Sciatic nerve (tissue), 2 donors: Measurements from ENCODE around the gene ATP1B3. TPM values are rescaled to one million over a fixed set of nuclear protein-coding genes. Genes with fewer than 3 reads are reported as not detected.
"Not testable (repeated sequence)": the region's sequence is repeated elsewhere in the genome, so short reads cannot be mapped to it uniquely, and the experiment has no call there.

ENCODE experiments used
- ATAC-seq: fragments of 200-7000 bp; cut with Tn5 transposase; one replicate; pipeline ENCODE4 v1.9.1; 2020; ENCODE audit warnings: mild to moderate bottlenecking, moderate library complexity
- DNase-seq: peaks from one replicate; pipeline ENCODE4 v3.0.0-alpha.2; 2020; ENCODE audit warnings: low spot score
- intact Hi-C: fragments of 100-400 bp; cut with DNase I; formaldehyde crosslinking; loops from one replicate; pipeline ENCODE4 v1.14.2; 2022
- total RNA-seq: library from RNA; stranded (reverse); fragmentation: NEBNext Ultra II Directional; extraction: Animal tissue kit (Norgen Biotek cat#: 25700); gene quantifications from one replicate; pipeline ENCODE4 v1.2.1, GENCODE V29; 2021
- donor health status: DM: no; HTN: no; CAD: no.
- donor health status: DM: no; HTN: no; CAD: no.

The ATP1B3 gene
- total RNA-seq = 126 TPM

DNA sequence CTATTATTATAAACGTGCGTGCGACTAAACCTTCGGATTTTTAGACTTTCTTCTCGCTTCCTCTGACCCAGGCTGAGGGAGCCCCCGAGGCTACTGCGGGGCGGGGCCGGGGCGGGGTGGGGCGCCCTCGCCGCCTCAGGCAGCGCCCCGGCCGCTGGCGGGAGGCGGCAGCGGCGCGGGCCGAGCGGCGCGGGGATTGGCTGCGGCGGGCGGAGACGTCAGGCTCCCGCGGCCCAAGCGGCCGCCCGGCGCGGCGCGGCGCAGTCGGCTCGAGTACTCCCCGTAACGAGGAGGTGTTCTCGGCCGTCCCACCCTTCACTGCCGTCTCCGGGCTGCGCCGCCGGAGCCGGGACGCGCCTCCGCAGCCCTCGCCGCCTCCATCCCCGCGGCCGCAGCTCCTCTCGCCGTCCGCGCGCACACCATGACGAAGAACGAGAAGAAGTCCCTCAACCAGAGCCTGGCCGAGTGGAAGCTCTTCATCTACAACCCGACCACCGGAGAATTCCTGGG is at the start of gene ATP1B3:
TSS of gene ATP1B3 (plus strand) at position 263 of the 510 bp plus-strand sequence. CDS start at position 422, 159 bp downstream.
- ATAC-seq = peak; percentile 90
- intact Hi-C loops = loop anchor here (10.0 kb wide), 1 partner anchor 142 kb away; the partner anchor contains the start of gene RNF7
- DNase-seq = peak; percentile 93

DNA sequence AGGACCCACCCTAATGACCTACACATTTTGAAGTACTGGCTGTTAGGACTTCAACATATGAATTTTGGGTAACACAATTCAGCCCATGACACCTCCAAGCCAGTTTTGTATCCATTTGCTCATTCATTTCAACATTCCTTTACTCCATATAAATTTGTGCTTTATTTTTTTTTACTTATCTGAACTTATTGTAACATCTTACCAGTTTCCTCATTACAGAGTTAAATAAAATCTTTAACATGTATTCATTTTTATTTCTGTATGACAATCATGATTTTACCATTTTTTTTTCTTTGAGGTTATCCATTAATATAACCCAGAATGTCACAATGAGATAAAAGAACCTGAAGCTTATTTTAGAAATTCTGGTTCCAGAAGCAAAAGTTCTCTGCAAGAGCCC is 48.0 kb upstream of the ATP1B3 start:
- DNase-seq = no peak
- no peak for ATAC-seq
- intact Hi-C loops = no loop called here

DNA sequence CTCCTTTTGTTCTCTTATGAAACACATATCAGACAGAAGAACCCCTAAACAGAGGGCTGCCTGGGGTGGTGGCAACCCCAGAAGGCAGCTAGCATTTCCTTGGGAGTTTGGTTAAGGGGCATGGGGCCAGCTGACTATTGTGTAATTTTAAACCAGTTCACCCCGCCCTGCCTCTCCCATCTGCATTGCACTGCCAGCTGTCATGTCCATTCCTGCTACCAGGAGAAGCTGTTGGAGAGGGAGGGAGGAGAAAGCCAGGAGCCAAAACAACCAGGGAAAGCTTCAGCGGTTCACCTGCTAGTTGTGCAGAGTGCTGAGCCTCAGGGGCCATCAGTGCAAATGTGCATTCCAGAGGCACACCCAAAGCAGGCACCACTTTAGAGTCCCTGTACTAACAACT is 47.6 kb upstream of the ATP1B3 start:
- intact Hi-C loops = no loop called here
- DNase-seq (no peak), ATAC-seq (peak; percentile 84)

DNA sequence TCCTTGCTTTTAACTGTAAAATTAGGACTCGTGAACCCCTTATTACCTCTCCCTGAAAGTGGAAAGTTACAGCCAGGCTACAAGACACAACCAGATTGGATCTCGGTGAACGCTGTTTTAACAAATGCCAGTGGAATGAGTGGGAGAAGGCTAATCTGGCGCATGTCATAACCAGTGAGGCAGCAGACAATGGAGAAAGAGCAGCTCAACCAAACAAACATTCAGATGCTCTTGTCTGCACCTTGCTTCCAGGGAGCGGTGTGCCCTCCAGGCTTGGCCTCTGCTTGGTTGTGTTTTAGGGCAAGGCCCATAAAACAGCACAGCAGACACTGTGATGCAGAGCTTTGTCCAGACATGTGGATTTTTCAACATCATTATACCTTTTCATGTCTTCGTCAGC is 45.9 kb upstream of the ATP1B3 start:
- ATAC-seq = no peak
- no peak for DNase-seq
- intact Hi-C loops = no loop called here

DNA sequence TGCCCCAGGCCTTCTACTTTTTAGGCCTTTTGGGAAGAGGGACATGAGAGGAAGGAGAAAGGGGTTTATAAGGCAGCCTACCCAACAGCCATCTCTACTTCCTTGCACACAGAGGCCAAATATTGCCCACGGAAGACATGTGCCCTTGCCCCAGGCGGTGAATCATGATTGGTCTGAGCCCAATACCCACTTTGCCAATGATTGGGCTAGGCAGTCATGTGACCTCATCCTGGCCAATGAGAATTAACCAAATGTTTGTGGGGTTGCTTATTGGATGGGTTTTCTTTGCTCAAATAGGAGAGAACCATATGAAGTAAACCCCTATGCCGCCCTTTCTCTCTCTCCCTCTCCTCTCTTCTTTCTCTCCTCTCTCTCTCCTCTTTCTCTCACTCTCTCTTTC is 42.2 kb upstream of the ATP1B3 start:
- intact Hi-C loops = no loop called here
- no peak for DNase-seq
- no peak for ATAC-seq

DNA sequence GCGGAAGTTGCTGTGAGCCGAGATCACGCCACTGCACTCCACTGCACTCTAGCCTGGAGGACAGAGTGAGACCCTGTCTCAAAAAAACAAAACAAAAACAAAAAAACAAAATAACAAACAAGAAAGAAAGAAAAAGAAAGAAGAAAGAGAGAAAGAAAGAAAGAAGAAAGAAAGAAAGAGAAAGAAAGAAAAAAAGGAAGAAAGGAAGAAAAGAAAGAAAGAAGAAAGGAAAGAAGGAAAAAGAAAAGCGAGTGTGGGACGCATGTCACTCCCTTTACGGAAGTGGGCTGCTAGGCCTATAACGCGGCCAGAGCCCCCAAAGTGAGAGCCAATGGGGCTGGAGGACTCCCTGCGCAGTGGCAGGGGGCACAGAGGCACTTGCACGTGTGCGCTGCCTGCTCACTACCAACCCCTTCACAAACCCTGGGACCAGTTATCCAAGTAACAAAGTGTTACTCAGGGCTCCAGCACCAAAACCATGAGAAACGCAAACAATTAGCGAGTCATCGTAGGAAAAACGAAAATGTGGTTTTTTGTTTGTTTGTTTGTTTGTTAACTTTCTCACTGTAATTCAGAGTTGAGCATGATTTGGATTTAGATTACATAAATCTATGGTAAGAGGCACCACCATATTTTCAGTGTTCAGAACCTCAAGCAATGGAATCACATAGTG is 40.8 kb upstream of the ATP1B3 start:
- intact Hi-C loops = no loop called here
- ATAC-seq (no peak), DNase-seq (no peak)

DNA sequence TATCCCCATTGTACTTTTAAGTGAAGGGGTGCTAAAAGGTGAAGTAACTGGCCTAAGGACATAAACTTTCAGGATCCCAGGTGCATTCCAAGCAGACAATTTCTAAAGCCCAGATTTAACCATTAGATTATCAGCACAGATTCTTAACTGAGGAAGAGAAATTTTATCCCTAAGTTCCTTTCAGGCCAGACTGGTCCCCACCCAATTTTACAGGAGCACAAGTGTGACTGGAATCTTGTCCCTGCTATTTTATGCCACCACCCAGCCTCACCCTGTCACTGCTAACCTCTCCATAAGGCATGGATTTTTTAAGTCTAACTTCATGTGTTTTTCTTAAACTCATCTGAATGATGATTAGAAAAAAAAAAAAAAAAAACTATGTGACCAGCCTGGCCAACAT is 37.1 kb upstream of the ATP1B3 start:
- ATAC-seq (no peak), DNase-seq (no peak)
- intact Hi-C loops = no loop called here

DNA sequence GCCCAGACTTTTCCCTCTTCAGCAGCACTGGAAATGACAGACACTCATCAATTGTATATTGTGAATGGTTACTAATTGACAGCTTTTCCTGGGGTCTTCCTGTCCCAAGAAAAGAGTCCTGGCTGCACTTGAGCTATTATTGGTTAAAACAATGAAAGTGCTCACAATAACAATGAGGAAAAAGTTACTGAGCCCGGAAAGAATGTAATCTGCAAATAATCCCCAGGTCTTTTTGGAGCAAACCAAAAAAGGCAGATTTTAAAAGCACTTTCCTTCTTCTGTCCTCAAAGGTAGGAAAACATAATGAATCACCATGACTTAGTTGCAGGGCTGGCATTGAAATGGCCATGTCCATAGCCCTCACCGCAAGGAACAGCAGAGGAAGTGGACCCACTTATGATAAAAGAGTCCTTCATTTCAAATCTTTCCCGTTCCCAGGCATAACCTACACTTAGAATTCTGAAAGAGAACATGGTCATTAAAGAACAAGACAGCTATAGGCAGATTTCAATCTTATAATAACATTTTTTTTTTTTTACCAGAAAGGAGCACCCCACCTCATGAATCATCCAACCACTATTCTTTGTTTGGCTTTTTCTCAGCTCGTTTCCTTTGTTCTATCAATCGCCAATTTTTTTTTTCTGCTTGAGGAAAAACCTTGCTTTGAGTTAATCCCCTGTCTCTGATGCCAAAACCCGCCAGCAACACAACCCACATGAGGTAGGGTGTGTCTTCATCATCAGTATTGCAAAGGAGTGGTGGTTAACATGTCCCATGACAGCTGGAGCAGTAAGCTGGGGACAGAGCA is 35.5 kb upstream of the ATP1B3 start:
- intact Hi-C loops = no loop called here
- ATAC-seq = no peak
- no peak for DNase-seq

DNA sequence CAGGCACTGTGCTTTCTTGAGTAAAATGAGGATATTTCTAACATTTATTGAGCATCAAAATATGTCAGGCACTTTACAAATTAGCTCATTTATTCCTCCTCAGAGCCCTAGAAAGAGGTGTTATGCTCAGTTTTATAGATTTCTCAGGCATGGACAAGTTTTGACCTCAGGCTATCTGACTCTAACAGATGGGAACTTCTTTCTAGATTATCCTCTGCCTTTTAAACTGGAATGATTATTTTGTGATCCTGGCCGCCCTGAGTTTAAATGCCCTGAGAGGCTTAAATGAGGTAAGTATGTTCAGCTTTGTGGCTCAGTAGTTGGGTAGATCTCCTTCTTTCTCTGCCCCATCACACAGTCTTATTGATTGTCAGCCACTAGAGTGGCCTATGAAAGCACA is 32.3 kb upstream of the ATP1B3 start:
- DNase-seq (no peak), ATAC-seq (no peak)
- intact Hi-C loops = no loop called here

DNA sequence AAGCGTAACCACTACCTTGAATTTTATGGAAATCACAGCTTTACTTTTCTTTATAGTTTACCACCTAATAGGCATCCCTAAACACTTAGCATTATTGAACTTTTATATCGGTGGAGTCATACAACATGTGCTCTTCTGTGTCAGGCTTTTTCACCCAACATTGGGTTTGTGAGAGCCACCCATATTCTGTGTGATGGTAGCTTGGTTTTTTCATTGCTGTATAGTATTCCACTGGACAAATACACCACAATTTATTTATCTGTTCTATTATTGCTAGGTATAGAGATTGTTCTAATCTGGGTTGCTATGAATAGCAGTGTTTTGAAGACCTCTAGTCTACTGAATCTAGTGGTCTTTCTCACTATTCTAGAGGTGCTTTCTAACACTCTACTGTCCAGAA is 31.6 kb upstream of the ATP1B3 start:
- intact Hi-C loops = no loop called here
- DNase-seq = no peak
- no peak for ATAC-seq

DNA sequence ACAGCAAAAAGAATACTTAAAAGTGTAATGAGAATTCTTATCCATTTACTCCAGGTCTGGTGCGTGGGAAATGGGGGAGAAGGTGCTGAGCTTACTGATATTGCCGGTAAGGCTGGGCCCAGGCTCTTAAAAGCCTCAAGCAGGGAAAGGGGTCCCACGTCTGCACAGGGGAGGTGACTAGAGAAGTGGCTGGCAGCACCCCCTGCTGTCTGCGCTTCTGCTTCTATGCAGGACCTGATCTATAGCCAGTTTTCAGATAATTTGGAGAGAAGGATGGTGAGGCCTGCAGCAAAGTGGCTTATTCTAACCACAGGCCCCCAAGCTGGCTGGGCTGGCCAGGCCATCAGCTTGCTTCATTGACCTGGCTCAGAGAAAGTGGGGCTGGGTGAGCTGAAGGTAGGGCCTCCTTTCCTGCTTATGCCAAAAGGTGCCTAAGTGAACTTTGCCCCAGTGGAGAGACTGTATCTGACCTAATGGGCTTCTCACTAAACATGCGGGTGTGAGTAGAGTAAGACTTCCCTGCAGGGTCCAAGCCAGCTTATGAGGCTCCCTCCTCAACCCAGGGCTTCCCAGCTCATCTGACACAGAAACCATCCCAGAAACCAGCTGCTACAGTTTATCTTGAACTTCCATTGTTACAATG is 30.9 kb upstream of the ATP1B3 start:
- intact Hi-C loops = no loop called here
- ATAC-seq (no peak), DNase-seq (no peak)

DNA sequence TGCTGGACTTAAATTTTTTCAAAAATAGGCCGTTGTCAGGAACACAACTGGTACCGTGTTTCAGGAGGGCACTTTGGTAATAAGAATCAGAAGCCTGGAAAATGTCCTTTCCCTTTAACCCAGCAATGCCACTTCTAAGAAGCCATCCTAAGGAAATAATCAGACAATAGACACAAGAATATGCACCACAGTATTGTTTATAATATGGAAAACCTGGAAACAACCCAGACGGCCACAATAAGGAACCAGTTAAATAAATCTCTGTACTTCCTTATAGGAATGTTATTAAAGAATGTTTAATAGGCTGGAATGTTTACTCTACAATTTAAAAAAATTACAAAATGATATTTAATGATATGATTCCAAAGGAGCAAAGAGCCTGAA is 30.4 kb upstream of the ATP1B3 start:
- no peak for ATAC-seq
- intact Hi-C loops = no loop called here
- DNase-seq = no peak

DNA sequence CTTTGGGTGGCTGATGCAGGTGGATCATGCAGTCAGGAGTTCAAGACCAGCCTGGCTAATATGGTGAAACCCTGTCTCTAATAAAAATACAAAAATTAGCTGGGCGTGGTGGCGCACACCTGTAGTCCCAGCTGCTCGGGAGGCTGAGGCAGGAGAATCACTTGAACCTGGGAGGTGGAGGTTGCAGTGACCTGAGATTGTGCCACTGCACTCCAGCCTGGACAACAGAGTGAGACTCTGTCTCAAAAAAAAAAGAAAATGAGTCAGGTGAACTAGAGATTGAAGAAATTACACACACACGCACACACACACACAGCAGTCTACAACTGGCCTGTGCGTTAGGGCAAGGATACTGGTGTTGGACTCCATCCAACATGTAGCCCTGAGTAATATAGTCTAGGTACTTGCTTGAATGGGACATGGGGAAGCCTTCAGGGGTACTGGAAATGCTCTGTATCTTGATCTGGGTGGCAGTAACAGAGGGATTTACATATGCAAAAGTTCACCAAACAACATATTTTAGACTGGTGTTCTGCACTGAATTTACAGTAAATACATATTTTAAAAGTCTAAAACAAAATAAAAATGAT is 28.2 kb upstream of the ATP1B3 start:
- intact Hi-C loops, ATAC-seq: not testable (repeated sequence)

DNA sequence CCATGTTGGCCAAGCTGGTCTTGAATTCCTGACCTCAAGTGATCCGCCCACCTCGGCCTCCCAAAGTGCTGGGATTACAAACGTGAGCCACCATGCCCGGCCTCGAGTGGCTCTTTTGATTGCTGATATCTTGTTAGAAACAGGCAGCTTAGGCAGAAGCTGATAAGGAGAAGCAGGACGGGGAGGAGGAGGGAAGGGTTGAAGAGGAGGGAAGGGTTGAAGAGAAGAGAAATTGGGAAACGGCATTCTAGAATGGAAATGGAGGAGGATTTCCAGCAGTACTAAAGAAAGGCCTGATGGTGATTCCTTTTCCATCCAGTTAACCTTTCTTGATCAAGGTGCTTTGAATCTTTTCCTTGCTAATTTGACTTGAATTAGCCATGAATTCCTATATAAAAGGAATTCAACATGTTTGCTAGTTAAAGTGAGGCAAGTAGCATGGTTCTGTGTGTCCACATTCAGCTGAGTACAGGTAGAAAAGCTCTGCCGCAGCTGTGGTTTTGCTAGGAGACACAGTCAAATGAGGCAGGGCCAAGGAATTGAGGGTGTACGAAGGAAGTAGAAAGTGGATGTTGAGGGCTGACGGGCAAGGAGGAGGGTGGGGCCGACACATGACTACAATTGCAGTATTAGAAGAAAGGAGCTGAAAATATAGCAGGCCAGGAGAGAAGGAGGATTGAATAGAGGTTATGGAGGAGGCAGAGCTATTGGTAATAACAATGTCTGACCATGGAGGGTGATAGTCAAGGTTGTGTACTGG is 27.2 kb upstream of the ATP1B3 start:
- no peak for DNase-seq
- intact Hi-C loops = no loop called here

More for the DNA sequence above, 28.2 kb upstream of the ATP1B3 start:
- DNase-seq = not testable (repeated sequence)

DNA sequence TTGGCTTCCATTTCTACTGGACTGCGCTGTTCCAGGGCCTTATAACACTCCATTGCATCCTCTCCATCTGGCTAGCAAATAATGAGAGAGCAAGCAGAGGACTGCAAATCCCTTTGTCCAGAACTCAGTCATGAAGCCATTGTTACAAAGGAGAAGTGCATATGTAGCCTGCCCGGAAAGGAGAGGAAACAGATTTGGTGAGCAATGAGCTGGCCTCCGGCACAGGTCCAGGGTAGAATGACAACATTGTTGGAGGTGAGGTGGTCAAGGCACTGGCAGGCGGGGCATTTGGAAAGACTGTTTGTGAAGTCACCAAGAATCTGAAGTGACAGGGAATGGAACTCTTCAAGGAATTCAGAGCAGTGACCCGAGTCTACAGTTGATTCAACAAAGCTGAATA is 25.0 kb upstream of the ATP1B3 start:
- ATAC-seq = peak; percentile 34
- no peak for DNase-seq
- intact Hi-C loops = no loop called here

More for the DNA sequence above, 27.2 kb upstream of the ATP1B3 start:
- no peak for ATAC-seq

DNA sequence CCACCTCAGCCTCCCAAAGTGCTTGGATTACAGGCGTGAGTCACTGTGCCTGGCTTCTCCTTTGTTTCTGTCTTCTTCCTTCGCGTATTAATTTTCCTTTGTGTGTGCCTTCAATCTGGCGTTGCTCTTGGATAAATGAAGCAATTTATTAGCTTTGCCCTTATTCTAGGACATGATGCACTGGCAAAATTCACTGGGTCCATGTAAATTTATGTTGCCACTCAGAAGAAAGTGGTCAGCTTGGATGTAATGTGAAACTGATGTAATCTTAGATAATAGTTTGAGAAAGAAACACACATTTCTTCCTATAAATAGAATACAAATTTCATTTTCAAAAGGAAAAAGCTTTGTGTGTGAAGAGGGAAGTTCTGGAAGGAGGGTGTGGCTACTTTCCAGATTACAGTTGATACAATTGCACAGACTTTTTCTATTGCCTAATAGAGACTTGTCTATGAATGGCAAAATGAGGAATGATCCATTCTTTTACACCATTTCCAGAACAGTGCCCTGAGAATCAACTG is 23.3 kb upstream of the ATP1B3 start:
- intact Hi-C loops = no loop called here
- no peak for ATAC-seq
- DNase-seq = no peak

DNA sequence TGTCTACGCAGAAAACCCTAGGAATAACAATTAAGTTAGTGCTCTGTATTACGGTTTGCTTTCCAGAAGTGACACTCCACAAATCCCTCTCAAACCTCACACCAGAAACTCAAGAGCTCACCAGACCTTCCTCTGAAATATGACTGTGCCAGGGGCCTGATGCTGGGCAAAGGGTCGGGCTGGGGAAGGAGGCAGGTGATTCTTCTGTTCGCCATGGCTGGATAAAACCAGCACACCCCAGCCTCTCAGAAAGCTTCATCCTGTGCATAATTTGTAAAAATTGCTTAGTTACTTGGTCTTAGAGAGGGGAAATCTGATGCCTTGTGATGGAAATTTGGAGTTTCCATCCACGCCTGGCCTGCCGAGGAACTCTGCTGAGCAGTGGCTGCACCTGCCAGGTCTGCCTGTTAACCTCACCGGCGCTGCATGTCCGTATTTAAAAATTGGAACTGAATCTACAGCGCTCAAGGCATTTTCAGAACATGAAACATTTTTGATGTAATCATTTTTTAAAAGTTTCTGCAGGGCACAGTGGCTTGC is 22.7 kb upstream of the ATP1B3 start:
- no peak for ATAC-seq
- intact Hi-C loops = no loop called here
- DNase-seq = no peak

DNA sequence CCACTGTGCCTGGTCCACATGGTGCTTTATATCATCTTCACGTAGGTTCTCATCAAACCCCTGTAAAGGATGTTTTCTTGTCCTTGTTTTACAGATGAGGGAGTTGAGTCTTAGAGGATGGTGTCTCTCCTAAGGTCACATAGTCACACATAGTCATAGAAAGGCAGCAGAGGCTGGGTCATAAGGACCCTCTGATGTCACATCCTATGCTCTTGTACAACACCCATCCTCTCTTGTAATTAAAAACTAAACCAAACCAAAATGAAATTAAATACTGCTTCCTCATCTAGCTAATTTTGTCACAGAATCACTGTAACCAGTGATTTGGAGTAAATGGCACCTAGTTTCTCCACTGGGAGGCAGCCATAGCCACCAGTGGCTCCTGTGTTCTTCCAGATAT is 21.8 kb upstream of the ATP1B3 start:
- no peak for DNase-seq
- ATAC-seq = no peak
- intact Hi-C loops = no loop called here
